Fibroblast of the aortic adventitia (primary cell): ENCODE data around the gene MCM6. TPM values are rescaled to one million over a fixed set of nuclear protein-coding genes. Genes with fewer than 3 reads are reported as not detected.

ENCODE experiments used
- DNase-seq: peaks from one replicate; pipeline ENCODE4 v3.0.0-alpha.2; 2010; ENCODE audit warnings: low read depth
- H3K4me3 ChIP-seq: 2 replicates; pipeline ENCODE4 v1.5.1; 2011; ENCODE audit warnings: low read depth, mild to moderate bottlenecking, control low read depth, low read length, moderate library complexity
- total RNA-seq: library from RNA; depleted of rRNA; stranded (reverse); fragments of >200 nt; gene quantifications from 2 replicates; pipeline ENCODE4 v1.2.3, GENCODE V29; 2012; ENCODE audit warnings: low replicate concordance
- TF ChIP-seq, protein P1 (sequence below): IDR thresholded peaks from 2 replicates; pipeline ENCODE4 v1.5.1; 2011; ENCODE audit warnings: mild to moderate bottlenecking, low read length, control low read depth, inconsistent platforms; ENCODE audit not compliant: insufficient read depth

The MCM6 gene
- total RNA-seq, 1 donor = 39.1 TPM

DNA sequence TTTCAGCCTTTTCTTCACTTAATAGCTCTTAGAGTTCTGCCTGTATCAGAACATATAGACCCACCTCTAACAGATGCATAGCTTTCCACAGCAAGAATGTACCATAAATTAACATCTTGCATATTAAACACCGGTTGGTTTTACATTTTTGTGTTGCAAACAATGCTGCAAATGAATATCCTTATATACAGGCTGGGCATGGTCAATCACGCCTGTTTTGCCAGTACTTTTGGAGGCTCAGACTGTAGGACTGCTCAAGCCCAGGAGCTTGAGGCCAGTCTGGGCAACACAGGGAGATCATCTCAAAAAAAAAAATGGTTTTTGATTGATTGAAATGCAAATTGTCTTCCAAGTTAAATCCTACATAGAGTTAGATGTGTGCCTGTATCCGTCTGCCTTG lies 37.7 kb downstream of the MCM6 start:
- H3K4me3 ChIP-seq = no peak overlapping the region
- DNase-seq = no peak
- TF ChIP-seq, protein P1, sequence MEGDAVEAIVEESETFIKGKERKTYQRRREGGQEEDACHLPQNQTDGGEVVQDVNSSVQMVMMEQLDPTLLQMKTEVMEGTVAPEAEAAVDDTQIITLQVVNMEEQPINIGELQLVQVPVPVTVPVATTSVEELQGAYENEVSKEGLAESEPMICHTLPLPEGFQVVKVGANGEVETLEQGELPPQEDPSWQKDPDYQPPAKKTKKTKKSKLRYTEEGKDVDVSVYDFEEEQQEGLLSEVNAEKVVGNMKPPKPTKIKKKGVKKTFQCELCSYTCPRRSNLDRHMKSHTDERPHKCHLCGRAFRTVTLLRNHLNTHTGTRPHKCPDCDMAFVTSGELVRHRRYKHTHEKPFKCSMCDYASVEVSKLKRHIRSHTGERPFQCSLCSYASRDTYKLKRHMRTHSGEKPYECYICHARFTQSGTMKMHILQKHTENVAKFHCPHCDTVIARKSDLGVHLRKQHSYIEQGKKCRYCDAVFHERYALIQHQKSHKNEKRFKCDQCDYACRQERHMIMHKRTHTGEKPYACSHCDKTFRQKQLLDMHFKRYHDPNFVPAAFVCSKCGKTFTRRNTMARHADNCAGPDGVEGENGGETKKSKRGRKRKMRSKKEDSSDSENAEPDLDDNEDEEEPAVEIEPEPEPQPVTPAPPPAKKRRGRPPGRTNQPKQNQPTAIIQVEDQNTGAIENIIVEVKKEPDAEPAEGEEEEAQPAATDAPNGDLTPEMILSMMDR = no peak

DNA sequence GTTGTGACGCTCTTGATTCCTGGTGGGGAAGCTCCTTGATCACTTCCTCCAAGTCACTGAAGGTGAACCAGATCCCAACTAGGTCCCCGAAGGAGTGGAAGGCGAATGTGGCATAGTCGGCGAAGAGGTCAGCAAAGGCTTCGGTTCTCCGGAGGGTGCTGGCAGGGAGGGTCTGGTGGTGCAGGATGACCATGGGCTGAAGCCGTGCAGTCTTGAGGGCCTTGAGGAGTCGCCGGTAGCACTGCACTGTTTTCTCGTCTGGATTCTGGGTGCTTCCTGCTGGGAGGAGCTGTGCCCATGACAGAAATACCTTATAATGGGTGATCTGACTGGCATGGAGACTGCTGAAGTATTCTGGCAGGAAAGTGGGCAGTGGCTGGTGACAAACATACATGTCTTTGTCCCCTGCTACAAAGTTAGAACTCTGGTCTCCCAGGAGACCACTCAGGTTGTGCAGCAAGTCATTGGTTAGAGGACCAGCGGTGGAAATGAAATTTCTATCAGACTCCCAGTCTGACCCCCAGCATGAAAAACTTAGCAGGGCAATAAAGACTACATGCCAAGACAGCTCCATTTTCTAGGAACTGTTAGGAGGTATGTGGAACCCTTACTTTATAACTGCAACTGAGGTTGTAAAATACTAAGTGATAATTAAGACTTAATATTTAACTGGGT lies 39.5 kb downstream of the MCM6 start, which contains the start of gene LCT:
LCT (minus strand) TSS at position 589 of the 675 bp plus-strand sequence; CDS start at position 574, 15 bp downstream.
- TF ChIP-seq, protein P1 = no peak
- DNase-seq = no peak

DNA sequence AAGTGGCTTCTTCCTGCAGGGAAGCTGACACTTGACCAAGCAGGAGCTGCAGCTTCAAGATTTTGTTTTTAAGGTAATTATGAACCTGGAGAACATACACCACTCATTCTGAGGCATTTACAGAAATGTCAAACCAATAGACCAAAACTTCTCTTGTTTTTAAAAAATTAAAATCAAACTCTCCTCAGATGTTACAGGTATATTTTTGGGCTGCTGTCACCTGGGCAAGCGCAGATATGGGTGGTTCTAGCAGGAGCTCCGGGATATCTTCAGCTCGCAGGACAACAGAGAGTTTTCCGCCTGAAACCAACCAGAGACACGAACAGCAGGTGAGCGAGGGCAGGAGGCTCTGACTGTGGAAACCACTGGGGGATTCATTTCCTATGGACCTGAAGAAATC lies 43.4 kb downstream of the MCM6 start:
- H3K4me3 ChIP-seq = no peak overlapping the region
- DNase-seq = no peak
- TF ChIP-seq, protein P1 = no peak

More for the DNA sequence above, 39.5 kb downstream of the MCM6 start, which contains the start of gene LCT:
- H3K4me3 ChIP-seq = no peak within 1 kb of the TSS

DNA sequence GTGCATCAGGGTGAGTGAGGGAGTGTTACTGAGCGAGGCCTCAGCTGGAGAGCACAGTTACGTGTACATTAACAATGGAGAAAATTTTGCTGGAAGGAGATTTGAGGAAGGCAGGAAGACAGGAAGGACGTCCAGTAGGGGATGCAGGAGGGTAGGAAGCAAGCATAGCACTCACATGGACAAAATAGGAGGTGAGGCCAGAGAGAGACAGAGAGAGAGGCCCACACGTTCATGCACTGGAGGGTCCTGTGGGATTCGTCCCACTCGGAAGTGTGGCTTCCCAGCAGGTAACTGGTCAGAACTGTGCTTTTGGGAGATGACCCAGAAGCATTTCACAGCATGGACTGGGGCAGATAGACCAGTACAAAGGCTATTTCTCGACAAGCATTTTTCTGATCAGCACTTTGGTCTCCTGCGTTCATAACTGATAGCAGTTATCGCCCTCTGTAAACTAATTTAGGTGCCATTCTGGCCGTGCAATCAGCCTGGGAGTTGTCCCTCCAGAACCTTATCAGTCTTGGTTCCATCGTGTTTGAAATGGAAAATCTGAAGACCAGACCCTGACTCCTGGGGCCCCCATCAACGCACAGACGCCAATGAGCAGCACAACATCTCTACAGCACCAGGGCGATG lies 44.9 kb downstream of the MCM6 start:
- no peak overlapping the region for H3K4me3 ChIP-seq
- TF ChIP-seq, protein P1 = no peak
- no peak for DNase-seq

DNA sequence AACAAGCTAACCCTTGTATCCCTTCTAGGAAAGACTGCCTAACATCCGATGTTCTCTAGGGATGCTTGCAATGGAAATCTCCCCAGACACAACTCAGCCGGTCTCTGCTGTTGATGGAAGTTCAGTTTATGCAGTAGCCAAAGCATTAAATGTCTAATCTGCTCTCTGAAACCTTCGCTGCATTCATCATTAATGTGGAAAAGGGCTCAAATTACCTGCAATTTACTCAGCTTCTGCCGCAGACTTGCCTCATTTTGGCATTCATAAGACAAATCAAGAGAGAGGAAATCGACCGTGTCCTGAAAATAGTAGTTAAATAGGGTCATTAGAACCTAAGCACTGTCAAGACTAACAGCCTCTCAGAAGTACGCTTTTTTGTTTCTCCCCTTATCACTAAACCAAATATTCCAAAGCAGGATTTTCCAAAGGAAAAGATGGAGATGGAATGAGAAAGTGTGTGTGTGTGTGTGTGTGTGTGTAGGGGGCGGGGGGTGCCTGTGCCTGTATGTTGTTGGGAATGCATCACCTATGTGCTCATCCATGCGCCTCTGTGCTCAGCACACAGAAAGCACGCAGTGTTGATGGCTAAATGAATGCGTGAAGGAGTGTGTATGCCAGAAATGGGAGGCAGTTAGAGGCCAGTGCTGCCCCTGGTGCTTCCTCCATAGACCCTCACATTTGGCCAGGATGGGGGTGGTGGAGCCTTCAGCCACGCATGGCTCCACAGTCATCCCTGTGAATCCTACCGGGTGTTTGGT lies 46.7 kb downstream of the MCM6 start:
- TF ChIP-seq, protein P1 = no peak

DNA sequence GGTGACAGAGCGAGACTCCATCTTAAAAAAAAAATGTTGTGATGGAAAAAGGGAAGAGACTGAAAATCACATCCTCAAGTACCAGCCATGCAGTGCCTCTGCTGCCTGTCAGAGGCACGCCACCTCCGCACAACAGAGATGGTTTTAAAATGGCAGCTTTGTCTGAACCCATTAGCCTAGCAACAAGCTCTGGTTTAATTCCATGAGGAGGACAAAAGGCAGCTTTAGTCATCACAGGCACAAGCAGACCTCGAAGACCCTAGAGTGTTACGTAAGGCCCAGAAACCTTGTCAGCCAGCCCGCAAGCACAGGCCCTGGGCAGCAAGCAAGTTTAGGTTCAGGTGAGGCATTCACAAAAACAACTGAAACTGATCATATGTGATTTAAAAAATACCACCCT lies 49.7 kb downstream of the MCM6 start:
- DNase-seq = no peak
- TF ChIP-seq, protein P1 = no peak
- no peak overlapping the region for H3K4me3 ChIP-seq

More for the DNA sequence above, 46.7 kb downstream of the MCM6 start:
- DNase-seq = no peak
- no peak overlapping the region for H3K4me3 ChIP-seq
